Gastrocnemius medialis (tissue), 4 donors: Measurements from ENCODE around the gene PSMD9.

Source experiments
- POLR2A ChIP-seq, 2 donors: fragments of 450-650 bp; IDR thresholded peaks; one replicate each; pipeline ENCODE4 v1.6.1; 2017; ENCODE audit warnings: antibody characterized with exemption in 2 of 2, mild to moderate bottlenecking in 2 of 2, moderate library complexity in 2 of 2
- TF ChIP-seq, protein P1 (sequence below), 5 experiments: fragments of 450-650 bp in 3 of 5; fragments of 200-600 bp in 2 of 5; sonication (generic) in 2 of 5; IDR thresholded peaks in 4 of 5; conservative IDR thresholded peaks in 1 of 5; 1 replicate in 4 of 5; 2 replicates in 1 of 5; pipeline ENCODE4 v1.5.1; 2016 to 2019; ENCODE audit warnings: antibody characterized with exemption in 5 of 5, mild to moderate bottlenecking in 3 of 5, moderate library complexity in 3 of 5

GRCh38 chr12:121942145-121942718 lies 53.6 kb downstream of the PSMD9 start:
- TF ChIP-seq, protein P1, sequence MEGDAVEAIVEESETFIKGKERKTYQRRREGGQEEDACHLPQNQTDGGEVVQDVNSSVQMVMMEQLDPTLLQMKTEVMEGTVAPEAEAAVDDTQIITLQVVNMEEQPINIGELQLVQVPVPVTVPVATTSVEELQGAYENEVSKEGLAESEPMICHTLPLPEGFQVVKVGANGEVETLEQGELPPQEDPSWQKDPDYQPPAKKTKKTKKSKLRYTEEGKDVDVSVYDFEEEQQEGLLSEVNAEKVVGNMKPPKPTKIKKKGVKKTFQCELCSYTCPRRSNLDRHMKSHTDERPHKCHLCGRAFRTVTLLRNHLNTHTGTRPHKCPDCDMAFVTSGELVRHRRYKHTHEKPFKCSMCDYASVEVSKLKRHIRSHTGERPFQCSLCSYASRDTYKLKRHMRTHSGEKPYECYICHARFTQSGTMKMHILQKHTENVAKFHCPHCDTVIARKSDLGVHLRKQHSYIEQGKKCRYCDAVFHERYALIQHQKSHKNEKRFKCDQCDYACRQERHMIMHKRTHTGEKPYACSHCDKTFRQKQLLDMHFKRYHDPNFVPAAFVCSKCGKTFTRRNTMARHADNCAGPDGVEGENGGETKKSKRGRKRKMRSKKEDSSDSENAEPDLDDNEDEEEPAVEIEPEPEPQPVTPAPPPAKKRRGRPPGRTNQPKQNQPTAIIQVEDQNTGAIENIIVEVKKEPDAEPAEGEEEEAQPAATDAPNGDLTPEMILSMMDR (IDR thresholded peaks at IDR 0.05 in 4 of 5, conservative IDR thresholded peaks at IDR 0.05 in 1 of 5) = no peak
- no peak for TF ChIP-seq POLR2A (IDR thresholded peaks at IDR 0.05)
